Measurements from ENCODE around the gene ARHGAP18. TPM values are rescaled to one million over a fixed set of nuclear protein-coding genes. Genes with fewer than 3 reads are reported as not detected.

Gene ARHGAP18
- total RNA-seq, 1 experiment from 2014 or later, result 2.4 TPM

- H2BK120ac ChIP-seq (ENCODE audit: low read depth, low read length, poor library complexity, severe bottlenecking), result no peak overlapping the region
- Mint-ChIP-seq H3K27me3 (ENCODE audit: low read depth) (no peaks in the 10 kb centered on the region), H3K36me3 (ENCODE audit: insufficient read depth in 1 of 3, low read depth in 3 of 3) (no peaks in the 10 kb centered on the region; a peak in 1 of 7 replicates), H3K4me1 (no peaks in the 10 kb centered on the region), H3K4me3 (no peak overlapping the region), H3K27ac (no peak overlapping the region), H3K9me3 (no peaks in the 10 kb centered on the region)
- no peaks in the 10 kb centered on the region for H4K20me1 ChIP-seq (ENCODE audit: control insufficient read depth, insufficient read depth, insufficient read length)
- H3K9me3 ChIP-seq (ENCODE audit: control insufficient read depth, low read depth, low read length), result no peaks in the 10 kb centered on the region
- H4K8ac ChIP-seq (replicated peaks; ENCODE audit: insufficient read length, low read depth, low read length), result no peak overlapping the region
- no peaks in the 10 kb centered on the region for H3K27me3 ChIP-seq (ENCODE audit: insufficient read depth, low read length)
- H2BK5ac ChIP-seq (ENCODE audit: insufficient read length, low read length), result no peak overlapping the region
- no peak overlapping the region for H3T11ph ChIP-seq (ENCODE audit: low read length)
- H4K5ac ChIP-seq (ENCODE audit: insufficient read length, low read depth, low read length), result no peak overlapping the region
- no peak for TF ChIP-seq CTCF (conservative IDR thresholded peaks at IDR 0.05)
- H3K23me2 ChIP-seq (ENCODE audit: insufficient read length, low read depth, low read length, poor library complexity, severe bottlenecking), result no peaks in the 10 kb centered on the region
- H2AFZ ChIP-seq (ENCODE audit: low read length), result no peak overlapping the region
- no peak overlapping the region for H3K56ac ChIP-seq (ENCODE audit: insufficient read length, low read depth, low read length)
- no peak overlapping the region for H3K9ac ChIP-seq (ENCODE audit: extremely low read depth, insufficient read length, low read length)
- no peaks in the 10 kb centered on the region for H3K79me1 ChIP-seq (ENCODE audit: insufficient read depth, low read depth, low read length, poor library complexity, severe bottlenecking)
- no peak overlapping the region for H4K91ac ChIP-seq (ENCODE audit: insufficient read length, low read depth, low read length)
- H2BK12ac ChIP-seq (ENCODE audit: insufficient read length, low read depth, low read length), result no peak overlapping the region
- no peak overlapping the region for H3K18ac ChIP-seq (ENCODE audit: insufficient read length, low read depth, low read length)
- H3K14ac ChIP-seq (ENCODE audit: insufficient read depth, low read length), result no peak overlapping the region
- H2BK20ac ChIP-seq (ENCODE audit: low read depth, low read length, poor library complexity, severe bottlenecking), result no peak overlapping the region
- H3K4ac ChIP-seq (ENCODE audit: low read depth, low read length), result no peak overlapping the region
- H3K4me2 ChIP-seq (ENCODE audit: insufficient read depth, insufficient read length, low read length), result no peak overlapping the region
- H2BK15ac ChIP-seq (ENCODE audit: low read depth, low read length), result no peak overlapping the region
- no CpG with 5 or more reads among the region's 3 CpGs for WGBS (ENCODE audit: extremely low coverage, insufficient read length, low lambda C conversion rate)
- no peak overlapping the region for H2AK5ac ChIP-seq (ENCODE audit: insufficient read length, low read length)
- no peaks in the 10 kb centered on the region for H3K79me2 ChIP-seq (ENCODE audit: insufficient read depth, low read length)
- no peak overlapping the region for H3K23ac ChIP-seq (ENCODE audit: insufficient read length, low read depth, low read length)
- H3K27ac ChIP-seq (ENCODE audit: insufficient read length, low read depth, low read length), result no peak overlapping the region
- H3K4me1 ChIP-seq (ENCODE audit: insufficient read depth, low read length), result no peaks in the 10 kb centered on the region
- no peak for DNase-seq
Measured at GRCh38 chr6:129593233-129593564, 116.8 kb downstream of the ARHGAP18 start.
